SH-SY5Y (cell line): Measurements from ENCODE around the gene NIBAN1.

Experiments used
- GATA2 ChIP-seq: IDR thresholded peaks from 2 replicates; pipeline ENCODE4 v1.6.1; 2011; ENCODE audit warnings: mild to moderate bottlenecking, low read depth, low read length
- GATA3 ChIP-seq: IDR thresholded peaks from 2 replicates; pipeline ENCODE4 v1.6.1; 2011; ENCODE audit warnings: low read depth, mild to moderate bottlenecking, low read length, moderate library complexity

Gene NIBAN1, protein sequence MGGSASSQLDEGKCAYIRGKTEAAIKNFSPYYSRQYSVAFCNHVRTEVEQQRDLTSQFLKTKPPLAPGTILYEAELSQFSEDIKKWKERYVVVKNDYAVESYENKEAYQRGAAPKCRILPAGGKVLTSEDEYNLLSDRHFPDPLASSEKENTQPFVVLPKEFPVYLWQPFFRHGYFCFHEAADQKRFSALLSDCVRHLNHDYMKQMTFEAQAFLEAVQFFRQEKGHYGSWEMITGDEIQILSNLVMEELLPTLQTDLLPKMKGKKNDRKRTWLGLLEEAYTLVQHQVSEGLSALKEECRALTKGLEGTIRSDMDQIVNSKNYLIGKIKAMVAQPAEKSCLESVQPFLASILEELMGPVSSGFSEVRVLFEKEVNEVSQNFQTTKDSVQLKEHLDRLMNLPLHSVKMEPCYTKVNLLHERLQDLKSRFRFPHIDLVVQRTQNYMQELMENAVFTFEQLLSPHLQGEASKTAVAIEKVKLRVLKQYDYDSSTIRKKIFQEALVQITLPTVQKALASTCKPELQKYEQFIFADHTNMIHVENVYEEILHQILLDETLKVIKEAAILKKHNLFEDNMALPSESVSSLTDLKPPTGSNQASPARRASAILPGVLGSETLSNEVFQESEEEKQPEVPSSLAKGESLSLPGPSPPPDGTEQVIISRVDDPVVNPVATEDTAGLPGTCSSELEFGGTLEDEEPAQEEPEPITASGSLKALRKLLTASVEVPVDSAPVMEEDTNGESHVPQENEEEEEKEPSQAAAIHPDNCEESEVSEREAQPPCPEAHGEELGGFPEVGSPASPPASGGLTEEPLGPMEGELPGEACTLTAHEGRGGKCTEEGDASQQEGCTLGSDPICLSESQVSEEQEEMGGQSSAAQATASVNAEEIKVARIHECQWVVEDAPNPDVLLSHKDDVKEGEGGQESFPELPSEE

GRCh38 chr1:184974056-184974836, at the start of gene NIBAN1:
Gene NIBAN1 (minus strand): TSS chr1:184974508. CDS start chr1:184974356, 152 bp downstream.
- no peak for TF ChIP-seq GATA2
- TF ChIP-seq GATA3: no peak

GRCh38 chr1:185017966-185018365, 43.7 kb upstream of the NIBAN1 start:
- no peak for TF ChIP-seq GATA2
- TF ChIP-seq GATA3: no peak

GRCh38 chr1:185017338-185017737, 43.0 kb upstream of the NIBAN1 start:
- TF ChIP-seq GATA2 (no peak), GATA3 (no peak)

GRCh38 chr1:185016880-185017279, 42.6 kb upstream of the NIBAN1 start:
- TF ChIP-seq GATA2 (no peak), GATA3 (no peak)

DNA sequence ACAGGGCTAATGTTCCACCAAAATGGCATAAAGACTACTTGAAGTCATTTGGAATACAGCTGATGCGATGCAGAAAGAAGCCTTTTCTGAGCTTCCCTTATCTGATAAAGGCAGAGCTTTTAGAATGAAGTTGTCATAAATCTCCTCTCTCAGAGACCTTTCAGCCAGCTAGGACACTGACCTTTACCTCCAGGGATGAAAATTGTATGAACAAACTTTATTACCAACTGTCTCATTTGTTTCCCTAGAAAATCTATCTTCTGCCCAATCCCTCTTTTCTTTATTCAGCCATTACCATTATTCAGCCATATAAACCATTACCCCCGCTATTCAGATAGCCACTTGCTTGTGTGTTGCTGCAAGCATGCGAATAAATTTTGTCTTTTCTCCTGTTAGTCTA, 41.3 kb upstream of the NIBAN1 start:
- no peak for TF ChIP-seq GATA2
- no peak for TF ChIP-seq GATA3

DNA sequence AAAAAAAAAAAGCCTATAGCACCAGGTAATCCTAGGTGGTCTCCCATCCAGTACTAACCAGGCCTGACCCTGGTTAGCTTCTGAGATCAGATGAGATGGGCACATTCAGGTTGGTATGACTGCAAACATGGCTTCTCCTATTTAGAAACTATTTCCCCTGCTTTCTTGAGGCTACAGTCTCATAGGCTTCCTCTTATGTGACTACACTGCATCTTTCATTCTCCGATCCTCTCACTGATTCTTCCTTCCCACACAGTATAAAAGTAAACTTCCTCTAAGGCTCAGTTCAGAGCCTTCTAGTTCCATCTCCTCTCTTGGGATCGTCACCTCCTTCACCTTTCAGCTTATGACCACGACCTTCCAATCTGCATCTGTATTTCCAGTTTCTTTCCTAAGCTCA, 40.6 kb upstream of the NIBAN1 start:
- no peak for TF ChIP-seq GATA2
- TF ChIP-seq GATA3: no peak

GRCh38 chr1:185010361-185010760, 36.1 kb upstream of the NIBAN1 start:
- no peak for TF ChIP-seq GATA2
- no peak for TF ChIP-seq GATA3

- TF ChIP-seq GATA2: peak; percentile 9; the same call in 1 of the 2 replicates
- peak; percentile 57 for TF ChIP-seq GATA3
Measured at GRCh38 chr1:185008838-185009237, 34.5 kb upstream of the NIBAN1 start.

DNA sequence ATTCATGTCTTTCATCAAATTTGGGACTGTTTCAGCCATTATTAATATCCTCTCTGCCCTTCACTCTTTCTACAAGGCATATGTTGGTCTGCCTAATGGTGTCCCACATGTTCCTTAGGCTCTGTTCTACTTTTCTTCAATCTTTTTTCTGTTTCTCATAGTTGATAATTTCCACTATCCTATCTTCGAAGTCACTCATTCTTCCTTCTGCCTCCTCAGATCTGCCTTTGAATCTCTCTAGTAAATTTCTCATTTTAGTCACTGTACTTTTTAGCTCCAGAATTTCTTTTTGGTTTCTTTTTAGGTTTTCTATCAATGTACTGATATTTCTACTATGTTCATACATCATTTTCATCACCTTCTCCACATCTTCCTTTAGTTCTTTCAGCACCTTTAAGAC, 20.0 kb upstream of the NIBAN1 start:
- no peak for TF ChIP-seq GATA2
- TF ChIP-seq GATA3: no peak

DNA sequence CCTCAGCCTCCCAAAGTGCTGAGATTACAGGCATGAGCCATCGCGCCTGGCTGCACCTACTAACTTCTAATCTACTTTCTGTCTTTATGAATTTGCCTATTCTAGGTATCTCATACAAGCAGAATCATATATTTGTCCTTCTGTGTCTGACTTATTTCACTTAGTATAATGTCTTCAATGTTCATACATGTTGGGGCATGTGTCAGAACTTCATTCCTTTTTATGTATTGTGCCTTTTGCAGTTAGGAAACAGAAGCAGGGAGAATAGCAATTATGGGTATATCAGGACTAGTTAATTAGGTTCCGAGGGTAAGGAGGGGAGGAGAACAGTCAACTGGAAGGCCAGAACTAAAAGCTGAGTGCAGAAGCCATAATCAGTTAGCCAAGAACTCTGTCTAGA, 18.0 kb upstream of the NIBAN1 start:
- TF ChIP-seq GATA3: no peak
- no peak for TF ChIP-seq GATA2

DNA sequence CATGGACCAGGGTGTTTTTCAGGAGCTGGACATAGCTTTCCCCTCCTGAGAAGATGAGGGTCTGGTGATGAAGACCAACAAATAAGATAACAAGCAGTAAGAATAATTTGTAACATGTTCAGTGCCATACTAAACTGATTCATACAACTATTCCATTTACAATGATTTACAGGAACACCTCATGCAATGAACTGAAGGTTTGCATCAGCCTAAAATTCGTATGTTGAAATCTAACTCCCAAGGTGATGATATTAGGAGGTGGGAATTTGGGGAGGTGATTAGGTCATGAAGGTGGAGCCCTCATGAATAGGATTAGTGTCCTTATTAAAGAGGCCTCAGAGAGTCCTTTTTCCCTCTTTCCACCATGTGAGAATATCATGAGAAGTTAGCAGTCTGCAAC, 15.9 kb upstream of the NIBAN1 start:
- TF ChIP-seq GATA2 (no peak), GATA3 (no peak)

- TF ChIP-seq GATA2 (no peak), GATA3 (no peak)
Measured at GRCh38 chr1:184988506-184988905, 14.2 kb upstream of the NIBAN1 start.

DNA sequence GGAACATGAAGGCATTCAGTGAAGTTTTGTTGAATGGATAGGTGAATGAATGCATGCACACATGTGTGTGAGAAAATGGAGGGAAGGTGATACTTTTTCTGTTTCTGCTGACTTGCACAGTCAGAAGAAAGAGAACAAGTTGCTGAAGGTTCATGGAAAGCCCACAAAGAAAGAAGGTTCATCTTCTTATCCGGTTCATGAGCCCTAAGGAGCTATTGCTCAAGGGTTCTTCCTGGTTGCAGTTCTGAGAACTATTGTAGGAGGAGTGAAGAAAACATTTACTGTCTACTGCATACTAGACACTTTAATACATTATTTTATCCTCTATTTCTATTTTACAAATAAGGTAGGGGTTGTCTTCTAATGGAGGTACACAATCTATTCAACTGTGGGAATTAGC, 13.4 kb upstream of the NIBAN1 start:
- no peak for TF ChIP-seq GATA2
- no peak for TF ChIP-seq GATA3

- TF ChIP-seq GATA3 (no peak), GATA2 (no peak)
Measured at GRCh38 chr1:184986250-184986649, 11.9 kb upstream of the NIBAN1 start.
